HepG2 (cell line): ENCODE measurements around the gene SLC35D3. TPM values are rescaled to one million over a fixed set of nuclear protein-coding genes. Genes with fewer than 3 reads are reported as not detected.

Source experiments
- ATAC-seq: fragments of 200-7000 bp; cut with Tn5 transposase; 3 replicates; pipeline ENCODE4 v1.9.1; 2020; ENCODE audit warnings: mild to moderate bottlenecking, moderate library complexity
- BruUV-seq: library from RNA; stranded (reverse); fragments of 400-500 nt; replicated peaks from 2 replicates; lab custom pipeline; 2021; lab: Mats Ljungman, UMichigan
- CTCF ChIA-PET: fragments of 300-600 bp; formaldehyde crosslinking; extraction: SDS; loops from one replicate; lab custom pipeline; 2021; ENCODE audit warnings: low total read pairs, inconsistent platforms, low intra/inter-chr PET ratio; lab: Yijun Ruan, JAX
- POLR2A ChIA-PET: fragments of 350-600 bp; sonication (Branson Sonifier 250); formaldehyde crosslinking; loops from one replicate; lab custom pipeline; 2020; ENCODE audit warnings: antibody characterized with exemption, inconsistent platforms; lab: Yijun Ruan, JAX
- DNase-seq: peaks from one replicate; pipeline ENCODE4 v3.0.0-alpha.2; 2015; ENCODE audit warnings: low spot score
- FAIRE-seq: peaks from 3 replicates; lab custom pipeline; 2011; peaks lifted over from hg19 to GRCh38; lab: Jason Lieb, UNC
- H2AFZ ChIP-seq: one replicate; pipeline ENCODE4 v1.6.1; 2011; ENCODE audit warnings: low read length, inconsistent platforms
- H3K27ac ChIP-seq: fragments of 300-600 bp; 3 replicates; pipeline ENCODE4 v1.8.0; 2011; ENCODE audit warnings: mixed run types, mild to moderate bottlenecking, mixed read lengths, low read length, inconsistent platforms; ENCODE audit not compliant: insufficient read depth; ENCODE audit errors: extremely low read length
- H3K27me3 ChIP-seq, 2 experiments: fragments of 200-600 bp in 1 of 2; 2 replicates in 1 of 2; 3 replicates in 1 of 2; pipeline versions ENCODE4 v1.6.0 to v1.8.0; 2011; ENCODE audit warnings: low read length in 2 of 2, mild to moderate bottlenecking in 2 of 2, moderate library complexity in 2 of 2, inconsistent platforms in 1 of 2; ENCODE audit not compliant: insufficient read depth in 2 of 2, control insufficient read depth in 1 of 2
- H3K36me3 ChIP-seq, 2 experiments: fragments of 200-600 bp in 1 of 2; replicated peaks in 1 of 2; 2 replicates in 1 of 2; 3 replicates in 1 of 2; pipeline versions ENCODE4 v1.5.1 to v1.8.0; 2011; ENCODE audit warnings: low read length in 2 of 2, inconsistent platforms in 1 of 2; ENCODE audit not compliant: insufficient read depth in 2 of 2, control insufficient read depth in 1 of 2
- H3K4me1 ChIP-seq: 2 replicates; pipeline ENCODE4 v1.5.1; 2012; ENCODE audit warnings: low read length, inconsistent platforms; ENCODE audit not compliant: insufficient read depth
- H3K4me2 ChIP-seq: 2 replicates; pipeline ENCODE4 v1.6.0; 2011; ENCODE audit warnings: low read depth, low read length, inconsistent platforms
- H3K4me3 ChIP-seq, 3 experiments: fragments of 200-600 bp in 1 of 3; sonication (generic), shearing (Covaris generic) in 1 of 3; replicated peaks in 1 of 3; 2 replicates each; pipeline ENCODE4 v1.5.1; 2011 to 2016; ENCODE audit warnings: low read length in 3 of 3, inconsistent platforms in 2 of 3, low read depth in 2 of 3, mild to moderate bottlenecking in 2 of 3, control low read depth in 1 of 3, mixed read lengths in 1 of 3; ENCODE audit not compliant: insufficient read depth in 1 of 3
- H3K79me2 ChIP-seq: one replicate; pipeline ENCODE4 v1.6.1; 2011; ENCODE audit warnings: low read length, inconsistent platforms; ENCODE audit not compliant: insufficient read depth
- H3K9ac ChIP-seq: 2 replicates; pipeline ENCODE4 v1.6.0; 2011; ENCODE audit warnings: mild to moderate bottlenecking, low read depth, low read length, inconsistent platforms; ENCODE audit not compliant: insufficient read depth
- H3K9me3 ChIP-seq: 2 replicates; pipeline ENCODE4 v1.5.1; 2012; ENCODE audit warnings: mild to moderate bottlenecking, low read length
- H4K20me1 ChIP-seq: 2 replicates; pipeline ENCODE4 v1.6.0; 2011; ENCODE audit warnings: inconsistent platforms, mild to moderate bottlenecking, low read length, moderate library complexity; ENCODE audit not compliant: insufficient read depth
- CBX5 ChIP-seq: sonication (generic); formaldehyde crosslinking; IDR thresholded peaks from 2 replicates; pipeline ENCODE4 v1.4.0; 2020; ENCODE audit warnings: missing genetic modification reagents, borderline replicate concordance
- DNMT3B ChIP-seq: conservative IDR thresholded peaks from 2 replicates; pipeline ENCODE4 v1.6.1; 2016; ENCODE audit warnings: missing biosample characterization, control low read depth
- ELF4 ChIP-seq: sonication (generic); formaldehyde crosslinking; IDR thresholded peaks from 2 replicates; pipeline ENCODE4 v1.5.0; 2020; ENCODE audit warnings: missing genetic modification reagents, mild to moderate bottlenecking, moderate library complexity, borderline replicate concordance
- FOSL1 ChIP-seq: sonication (generic); formaldehyde crosslinking; IDR thresholded peaks from 2 replicates; pipeline ENCODE4 v1.9.0; 2021; ENCODE audit warnings: missing genetic modification reagents, borderline replicate concordance
- HMG20B ChIP-seq: conservative IDR thresholded peaks from 2 replicates; pipeline ENCODE4 v1.6.1; 2016; ENCODE audit warnings: missing genetic modification reagents, missing compliant biosample characterization
- MTA3 ChIP-seq: sonication (generic); formaldehyde crosslinking; IDR thresholded peaks from 2 replicates; pipeline ENCODE4 v1.4.0; 2020; ENCODE audit warnings: missing genetic modification reagents
- PHF21A ChIP-seq: sonication (generic); formaldehyde crosslinking; IDR thresholded peaks from 2 replicates; pipeline ENCODE4 v1.5.0; 2020; ENCODE audit warnings: mild to moderate bottlenecking, missing genetic modification reagents
- RBM39 ChIP-seq: fragments of 200-400 bp; formaldehyde crosslinking; IDR thresholded peaks from one replicate; pipeline ENCODE4 v1.6.1; 2018; ENCODE audit warnings: antibody characterized with exemption, mild to moderate bottlenecking, low read depth, low read length; ENCODE audit not compliant: poor library complexity, severe bottlenecking
- RELA ChIP-seq: sonication (generic); formaldehyde crosslinking; IDR thresholded peaks from 2 replicates; pipeline ENCODE4 v1.4.0; 2020; ENCODE audit warnings: missing genetic modification reagents
- SIX1 ChIP-seq: sonication (generic); formaldehyde crosslinking; IDR thresholded peaks from 2 replicates; pipeline ENCODE4 v1.4.0; 2020; ENCODE audit warnings: missing genetic modification reagents, borderline replicate concordance
- ZFP37 ChIP-seq: sonication (generic); formaldehyde crosslinking; IDR thresholded peaks from 2 replicates; pipeline ENCODE4 v1.4.0; 2020; ENCODE audit warnings: missing genetic modification reagents, borderline replicate concordance
- ZMYM4 ChIP-seq: sonication (generic); formaldehyde crosslinking; IDR thresholded peaks from 2 replicates; pipeline ENCODE4 v1.8.1; 2023; ENCODE audit warnings: mild to moderate bottlenecking, missing genetic modification reagents
- ZNF160 ChIP-seq: sonication (generic); formaldehyde crosslinking; IDR thresholded peaks from 2 replicates; pipeline ENCODE4 v1.8.0; 2022; ENCODE audit warnings: mild to moderate bottlenecking, inconsistent platforms, missing genetic modification reagents
- ZNF605 ChIP-seq: sonication (generic); formaldehyde crosslinking; IDR thresholded peaks from 2 replicates; pipeline ENCODE4 v1.8.0; 2022; ENCODE audit warnings: mild to moderate bottlenecking, missing genetic modification reagents
- ZNF629 ChIP-seq: sonication (generic); formaldehyde crosslinking; conservative IDR thresholded peaks from 2 replicates; pipeline ENCODE4 v1.5.0; 2020; ENCODE audit warnings: missing genetic modification reagents
- WGBS: methylation state at CpG from one replicate; pipeline ENCODE4 v1.1.6; 2017; ENCODE audit warnings: low lambda C conversion rate; 5-methylcytosine and 5-hydroxymethylcytosine counted together
- in situ Hi-C: cut with HindIII; loops from 2 replicates; pipeline ENCODE4 v1.10.0; 2017; ENCODE audit warnings: low pct_unique_long_range_greater_than_20kb; ENCODE audit not compliant: extremely low pct_ligation_motif_present
- intact Hi-C: fragments of 100-400 bp; cut with micrococcal nuclease; formaldehyde crosslinking; loops from one replicate; pipeline ENCODE4 v1.10.0; 2022; ENCODE audit not compliant: unreplicated experiment
- polyA plus RNA-seq, 8 experiments: library from polyadenylated mRNA; depleted of rRNA in 3 of 8; stranded (reverse) in 7 of 8; unstranded in 1 of 8; fragments of >200 nt; fragmentation: Illumina TruSeq in 4 of 8; extraction: Trizol in 4 of 8; gene quantifications; 2 replicates each; pipeline versions ENCODE4 v1.2.1 to v1.2.3, GENCODE V29; 2011 to 2016; ENCODE audit warnings: low read depth in 4 of 8, missing spikeins in 1 of 8, mixed read lengths in 1 of 8; ENCODE audit not compliant: insufficient read depth in 1 of 8
- total RNA-seq, 5 experiments: library from RNA; depleted of rRNA; stranded (reverse); fragments of >200 nt; fragmentation: Illumina TruSeq; extraction: Trizol; gene quantifications; 2 replicates each; pipeline ENCODE4 v1.2.3, GENCODE V29; 2016; ENCODE audit warnings: low read depth in 1 of 5
- TF ChIP-seq, protein P1 (sequence below): sonication (generic); formaldehyde crosslinking; IDR thresholded peaks from 2 replicates; pipeline ENCODE4 v1.4.0; 2020; ENCODE audit warnings: missing genetic modification reagents, borderline replicate concordance
- TF ChIP-seq, protein P2 (sequence below): sonication (generic); formaldehyde crosslinking; IDR thresholded peaks from 2 replicates; pipeline ENCODE4 v1.8.0; 2022; ENCODE audit warnings: mild to moderate bottlenecking, missing genetic modification reagents; ENCODE audit not compliant: insufficient replicate concordance
- TF ChIP-seq, protein P3 (sequence below): sonication (generic); formaldehyde crosslinking; conservative IDR thresholded peaks from 2 replicates; pipeline ENCODE4 v1.8.0; 2022; ENCODE audit warnings: mild to moderate bottlenecking, moderate library complexity, missing genetic modification reagents
- TF ChIP-seq, protein P4 (sequence below): IDR thresholded peaks from 2 replicates; pipeline ENCODE4 v1.6.1; 2016; ENCODE audit warnings: low read depth, borderline replicate concordance

Gene SLC35D3
- total and polyA plus RNA-seq, 2 of the 13 experiments (the other 11 are each of a cell fraction or from before 2014, with no cell fraction given) = not detected

DNA sequence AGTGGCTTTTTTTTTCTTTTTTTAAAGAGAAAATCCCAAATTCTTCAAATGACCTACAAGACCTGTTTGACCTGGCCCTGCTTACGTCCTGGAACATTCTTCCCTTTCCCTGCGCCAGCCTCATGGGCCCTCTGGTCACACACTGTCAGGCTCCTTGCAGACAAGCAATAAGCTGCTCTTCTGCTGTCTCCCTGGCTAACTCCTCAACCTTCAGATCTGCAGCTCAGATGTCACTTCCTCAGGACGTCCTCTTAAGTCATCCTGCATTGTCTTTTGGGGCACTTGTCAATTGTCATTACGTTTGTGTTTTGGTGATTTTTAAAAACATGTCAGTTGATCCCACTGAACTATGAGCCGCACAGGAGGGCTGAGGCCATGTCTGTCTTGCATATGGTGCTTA, 28.9 kb upstream of the SLC35D3 start (continued):
- TF ChIP-seq, protein P1, sequence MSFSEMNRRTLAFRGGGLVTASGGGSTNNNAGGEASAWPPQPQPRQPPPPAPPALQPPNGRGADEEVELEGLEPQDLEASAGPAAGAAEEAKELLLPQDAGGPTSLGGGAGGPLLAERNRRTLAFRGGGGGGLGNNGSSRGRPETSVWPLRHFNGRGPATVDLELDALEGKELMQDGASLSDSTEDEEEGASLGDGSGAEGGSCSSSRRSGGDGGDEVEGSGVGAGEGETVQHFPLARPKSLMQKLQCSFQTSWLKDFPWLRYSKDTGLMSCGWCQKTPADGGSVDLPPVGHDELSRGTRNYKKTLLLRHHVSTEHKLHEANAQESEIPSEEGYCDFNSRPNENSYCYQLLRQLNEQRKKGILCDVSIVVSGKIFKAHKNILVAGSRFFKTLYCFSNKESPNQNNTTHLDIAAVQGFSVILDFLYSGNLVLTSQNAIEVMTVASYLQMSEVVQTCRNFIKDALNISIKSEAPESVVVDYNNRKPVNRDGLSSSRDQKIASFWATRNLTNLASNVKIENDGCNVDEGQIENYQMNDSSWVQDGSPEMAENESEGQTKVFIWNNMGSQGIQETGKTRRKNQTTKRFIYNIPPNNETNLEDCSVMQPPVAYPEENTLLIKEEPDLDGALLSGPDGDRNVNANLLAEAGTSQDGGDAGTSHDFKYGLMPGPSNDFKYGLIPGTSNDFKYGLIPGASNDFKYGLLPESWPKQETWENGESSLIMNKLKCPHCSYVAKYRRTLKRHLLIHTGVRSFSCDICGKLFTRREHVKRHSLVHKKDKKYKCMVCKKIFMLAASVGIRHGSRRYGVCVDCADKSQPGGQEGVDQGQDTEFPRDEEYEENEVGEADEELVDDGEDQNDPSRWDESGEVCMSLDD (CRISPR knock-in tag) = no peak
- TF ChIP-seq HMG20B (CRISPR knock-in tag) = no peak
- TF ChIP-seq, protein P2, sequence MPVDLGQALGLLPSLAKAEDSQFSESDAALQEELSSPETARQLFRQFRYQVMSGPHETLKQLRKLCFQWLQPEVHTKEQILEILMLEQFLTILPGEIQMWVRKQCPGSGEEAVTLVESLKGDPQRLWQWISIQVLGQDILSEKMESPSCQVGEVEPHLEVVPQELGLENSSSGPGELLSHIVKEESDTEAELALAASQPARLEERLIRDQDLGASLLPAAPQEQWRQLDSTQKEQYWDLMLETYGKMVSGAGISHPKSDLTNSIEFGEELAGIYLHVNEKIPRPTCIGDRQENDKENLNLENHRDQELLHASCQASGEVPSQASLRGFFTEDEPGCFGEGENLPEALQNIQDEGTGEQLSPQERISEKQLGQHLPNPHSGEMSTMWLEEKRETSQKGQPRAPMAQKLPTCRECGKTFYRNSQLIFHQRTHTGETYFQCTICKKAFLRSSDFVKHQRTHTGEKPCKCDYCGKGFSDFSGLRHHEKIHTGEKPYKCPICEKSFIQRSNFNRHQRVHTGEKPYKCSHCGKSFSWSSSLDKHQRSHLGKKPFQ = no peak

DNA sequence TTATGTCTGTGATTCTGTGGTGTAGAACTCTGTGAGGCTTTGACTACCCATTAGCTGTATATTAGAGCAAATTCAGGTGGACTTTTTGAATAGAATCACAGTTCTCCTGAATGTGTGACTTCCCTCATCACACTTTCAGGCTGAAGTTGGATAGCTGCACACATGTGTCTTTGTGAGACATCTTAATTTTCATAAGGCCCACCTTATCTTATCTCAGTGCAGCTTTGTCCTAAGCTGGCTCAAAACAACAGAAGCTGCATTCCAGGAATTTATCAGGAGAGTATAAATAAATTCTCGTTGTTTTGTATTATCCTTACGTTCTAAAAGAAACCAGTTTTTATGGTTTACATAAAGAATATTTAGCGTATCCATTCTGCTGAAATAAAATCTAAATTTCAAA, 26.2 kb upstream of the SLC35D3 start:
- no peak for FAIRE-seq
- no peak overlapping the region for H3K4me2 ChIP-seq
- BruUV-seq = no TSS peak
- no peak overlapping the region for H3K4me3 ChIP-seq
- in situ Hi-C loops = no loop called here
- H3K4me1 ChIP-seq = no peaks in the 10 kb centered on the region
- WGBS = 13% methylated on average over 3 of the region's 3 CpGs
- H2AFZ ChIP-seq = no peak overlapping the region
- DNase-seq = no peak
- CTCF ChIA-PET = no interaction called here
- intact Hi-C loops = no loop called here
- H3K27ac ChIP-seq = no peak overlapping the region
- no peak overlapping the region for H3K9ac ChIP-seq
- H3K27me3 ChIP-seq = peaks cover 0 to 23% of the 10 kb centered on the region in 2 experiments; a peak in 3 of 5 replicates
- no peaks in the 10 kb centered on the region for H3K9me3 ChIP-seq
- H3K36me3 ChIP-seq = no peaks in the 10 kb centered on the region
- POLR2A ChIA-PET = no interaction called here
- TF ChIP-seq ZNF605 (CRISPR knock-in tag) (no peak), RELA (CRISPR knock-in tag) (no peak), ELF4 (CRISPR knock-in tag) (no peak), ZMYM4 (CRISPR knock-in tag) (no peak), ZNF160 (no peak), FOSL1 (CRISPR knock-in tag) (no peak), ZNF629 (CRISPR knock-in tag) (no peak), ZFP37 (CRISPR knock-in tag) (no peak), RBM39 (no peak), CBX5 (CRISPR knock-in tag) (no peak), MTA3 (CRISPR knock-in tag) (no peak), PHF21A (CRISPR knock-in tag) (no peak), SIX1 (CRISPR knock-in tag) (no peak), DNMT3B (no peak)
- TF ChIP-seq, protein P3, sequence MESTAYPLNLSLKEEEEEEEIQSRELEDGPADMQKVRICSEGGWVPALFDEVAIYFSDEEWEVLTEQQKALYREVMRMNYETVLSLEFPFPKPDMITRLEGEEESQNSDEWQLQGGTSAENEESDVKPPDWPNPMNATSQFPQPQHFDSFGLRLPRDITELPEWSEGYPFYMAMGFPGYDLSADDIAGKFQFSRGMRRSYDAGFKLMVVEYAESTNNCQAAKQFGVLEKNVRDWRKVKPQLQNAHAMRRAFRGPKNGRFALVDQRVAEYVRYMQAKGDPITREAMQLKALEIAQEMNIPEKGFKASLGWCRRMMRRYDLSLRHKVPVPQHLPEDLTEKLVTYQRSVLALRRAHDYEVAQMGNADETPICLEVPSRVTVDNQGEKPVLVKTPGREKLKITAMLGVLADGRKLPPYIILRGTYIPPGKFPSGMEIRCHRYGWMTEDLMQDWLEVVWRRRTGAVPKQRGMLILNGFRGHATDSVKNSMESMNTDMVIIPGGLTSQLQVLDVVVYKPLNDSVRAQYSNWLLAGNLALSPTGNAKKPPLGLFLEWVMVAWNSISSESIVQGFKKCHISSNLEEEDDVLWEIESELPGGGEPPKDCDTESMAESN = no peak
- TF ChIP-seq, protein P4, sequence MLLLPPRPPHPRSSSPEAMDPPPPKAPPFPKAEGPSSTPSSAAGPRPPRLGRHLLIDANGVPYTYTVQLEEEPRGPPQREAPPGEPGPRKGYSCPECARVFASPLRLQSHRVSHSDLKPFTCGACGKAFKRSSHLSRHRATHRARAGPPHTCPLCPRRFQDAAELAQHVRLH (CRISPR knock-in tag) = no peak
- TF ChIP-seq, all 625 proteins: peak for 0
- no peaks in the 10 kb centered on the region for H3K79me2 ChIP-seq
- H4K20me1 ChIP-seq = peaks cover 3% of the 10 kb centered on the region; the same call in 1 of the 2 replicates
- no peak for ATAC-seq
